ENCODE data around the gene ASPA.

DNA sequence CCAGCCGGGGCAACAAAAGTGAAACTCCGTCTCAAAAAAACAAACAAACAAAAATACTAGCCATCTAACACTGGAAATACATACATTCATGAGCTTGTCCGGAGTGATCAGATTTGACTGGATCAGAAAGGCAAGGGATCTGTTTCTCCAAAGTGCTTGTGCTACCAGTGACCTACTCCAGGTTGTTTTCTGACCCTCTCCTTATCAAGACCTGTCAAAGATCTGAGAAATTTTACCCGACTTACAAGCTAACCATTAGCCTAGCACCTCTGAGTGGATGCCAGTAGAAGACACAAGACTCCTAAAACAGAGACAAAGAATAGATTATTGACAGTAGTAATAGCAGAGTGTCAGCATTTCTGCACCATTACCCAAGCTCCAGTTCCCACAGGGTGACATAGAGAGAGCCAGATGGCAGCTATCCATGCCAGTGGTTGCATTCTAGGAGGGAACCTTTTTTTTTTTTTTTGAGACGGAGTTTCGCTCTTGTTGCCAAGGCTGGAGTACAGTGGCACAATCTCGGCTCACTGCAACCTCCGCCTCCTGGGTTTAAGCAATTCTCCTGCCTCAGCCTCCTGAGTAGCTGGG lies 9.8 kb downstream of the ASPA start:
- TF ChIP-seq POLR2A (IDR thresholded peaks at IDR 0.05): no peak
- TF ChIP-seq CTCF (IDR thresholded peaks at IDR 0.05): no peak
